Stimulated activated naive CD8-positive, alpha-beta T cell treated with anti-CD3 and anti-CD28 coated beads, Interleukin-15, amount 100 ng/mL, for 72 hours (primary cell): ENCODE results near the gene THEM4.
"Not testable (repeated sequence)": the region's sequence is repeated elsewhere in the genome, so short reads cannot be mapped to it uniquely, and the experiment has no call there.

Source experiments
- ATAC-seq: fragments of 150-1000 bp; cut with Tn5 transposase; 2 replicates; pipeline ENCODE4 v1.10.0; 2021; ENCODE audit warnings: mild to moderate bottlenecking, moderate library complexity
- DNase-seq, 2 donors: peaks; one replicate each; pipeline ENCODE4 v3.0.0; 2021 to 2022
- H3K27ac Mint-ChIP-seq, 2 donors: one replicate each; pipeline ENCODE4 v1.8.0; 2022; ENCODE audit warnings: mild to moderate bottlenecking in 2 of 2, mixed read lengths in 2 of 2, moderate library complexity in 2 of 2
- H3K27me3 Mint-ChIP-seq: one replicate; pipeline ENCODE4 v1.8.0; 2022; ENCODE audit warnings: mixed read lengths
- H3K4me1 Mint-ChIP-seq: one replicate; pipeline ENCODE4 v1.8.0; 2022; ENCODE audit warnings: mild to moderate bottlenecking, mixed read lengths
- H3K4me3 Mint-ChIP-seq, 2 donors: one replicate each; pipeline ENCODE4 v1.8.0; 2022; ENCODE audit warnings: mild to moderate bottlenecking in 2 of 2, mixed read lengths in 2 of 2, moderate library complexity in 1 of 2
- H3K9me3 Mint-ChIP-seq, 2 donors: one replicate each; pipeline ENCODE4 v1.8.0; 2022; ENCODE audit warnings: mixed read lengths in 2 of 2

Gene THEM4

DNA sequence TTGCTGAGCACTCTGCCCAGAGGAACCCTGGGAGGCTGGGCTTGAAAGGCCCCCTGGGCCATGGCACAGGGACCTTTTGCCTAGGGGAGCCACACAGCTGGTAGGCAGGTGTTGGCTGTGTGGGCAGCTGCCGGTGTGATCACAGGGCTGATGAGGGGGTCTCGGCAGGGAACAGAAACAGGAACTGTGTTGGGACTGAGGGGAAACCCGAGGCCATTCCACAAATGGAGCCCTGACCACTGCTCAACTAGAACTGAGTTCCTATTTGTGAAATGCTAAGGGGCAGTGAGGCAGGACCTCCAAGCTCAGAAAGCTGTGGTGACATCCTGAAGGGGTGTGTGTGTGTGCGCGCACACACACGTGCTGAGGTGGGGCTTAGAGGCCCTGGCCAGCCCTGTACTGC, 49.4 kb downstream of the THEM4 start:
- H3K4me3 Mint-ChIP-seq = no peak overlapping the region
- peaks cover 5% of the 10 kb centered on the region for H3K4me1 Mint-ChIP-seq
- H3K27ac Mint-ChIP-seq = no peak overlapping the region
- ATAC-seq (no peak), DNase-seq (no peak)
- H3K27me3 Mint-ChIP-seq = peaks cover 1% of the 10 kb centered on the region
- H3K9me3 Mint-ChIP-seq = no peaks in the 10 kb centered on the region

DNA sequence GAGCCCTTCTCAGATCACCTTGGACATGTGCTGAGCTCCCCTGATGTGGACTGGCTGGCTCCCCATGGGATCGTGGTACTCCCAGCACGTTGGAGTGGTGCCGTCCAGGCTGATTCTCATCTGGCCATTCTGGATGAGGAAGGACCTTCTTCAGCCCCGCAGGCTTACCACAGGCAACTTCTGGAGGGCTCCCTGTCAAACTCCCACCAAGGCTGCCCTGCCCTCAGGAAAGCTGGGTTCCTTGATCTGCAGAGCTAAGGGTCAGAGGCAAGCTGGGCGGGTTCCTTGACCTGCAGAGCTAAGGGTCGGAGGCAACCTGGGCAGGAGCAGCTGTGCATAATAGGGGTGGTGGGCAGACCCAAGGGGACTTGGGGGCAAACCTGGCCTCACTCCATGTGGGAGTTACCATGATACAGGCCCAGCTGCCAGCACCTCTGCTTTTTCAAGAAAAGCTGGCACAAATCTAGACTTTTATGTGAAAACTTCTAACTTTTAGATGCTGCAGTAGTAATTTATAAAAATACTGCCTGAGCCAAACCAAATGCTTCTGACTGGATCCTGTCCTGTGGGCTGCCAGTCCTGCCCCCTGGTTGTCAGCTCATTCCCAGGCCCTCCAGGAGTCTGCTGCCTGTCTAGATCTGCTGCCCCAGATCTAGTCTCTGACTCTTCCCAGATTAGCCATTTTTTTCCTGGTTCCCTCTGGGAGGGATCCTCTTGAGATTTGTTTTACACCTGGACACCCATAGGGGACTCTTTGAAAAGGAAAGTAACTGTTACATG, 50.2 kb downstream of the THEM4 start:
- DNase-seq = no peak
- H3K27me3 Mint-ChIP-seq = no peaks in the 10 kb centered on the region
- no peak for ATAC-seq
- H3K4me3 Mint-ChIP-seq = no peak overlapping the region
- H3K27ac Mint-ChIP-seq = peak overlapping the region in 1 of 2 donors; percentile 71
- H3K4me1 Mint-ChIP-seq = peaks cover 5% of the 10 kb centered on the region
- H3K9me3 Mint-ChIP-seq = no peaks in the 10 kb centered on the region

DNA sequence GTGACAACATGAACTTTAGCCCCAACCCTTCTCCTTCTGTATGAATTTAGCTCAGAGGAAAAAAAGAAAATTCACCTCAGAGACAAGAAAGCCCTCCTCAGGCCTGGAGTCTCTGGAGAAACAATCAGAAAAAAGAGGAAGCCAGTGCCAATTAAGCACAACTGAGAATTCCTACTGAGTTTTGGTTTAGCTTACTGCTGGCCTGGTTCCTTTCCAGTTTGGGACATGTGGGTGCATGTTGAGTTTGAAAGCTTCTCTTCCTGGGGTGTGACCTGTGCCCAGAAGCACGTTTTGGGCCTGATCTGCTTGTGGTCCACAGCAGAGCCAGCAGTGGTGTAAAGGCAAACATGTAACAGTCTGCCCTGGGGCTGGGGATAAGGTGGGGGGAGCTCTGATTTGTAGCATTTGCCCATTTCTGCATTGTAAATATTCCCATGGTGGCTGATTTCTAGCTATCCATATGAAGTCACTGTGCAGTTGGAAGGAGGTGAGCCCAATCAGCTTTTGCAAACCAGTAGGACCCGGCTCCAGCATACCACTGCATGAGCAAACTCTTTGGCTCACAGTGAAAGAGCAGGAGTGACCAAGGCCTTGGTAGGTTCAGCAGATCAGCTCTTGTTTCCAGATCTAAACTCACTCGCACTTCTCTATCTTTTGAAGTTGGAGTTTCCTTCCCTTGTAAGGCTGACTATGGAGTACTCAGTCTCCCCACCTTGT, 51.1 kb downstream of the THEM4 start:
- DNase-seq = no peak
- H3K4me1 Mint-ChIP-seq = peaks cover 5% of the 10 kb centered on the region

DNA sequence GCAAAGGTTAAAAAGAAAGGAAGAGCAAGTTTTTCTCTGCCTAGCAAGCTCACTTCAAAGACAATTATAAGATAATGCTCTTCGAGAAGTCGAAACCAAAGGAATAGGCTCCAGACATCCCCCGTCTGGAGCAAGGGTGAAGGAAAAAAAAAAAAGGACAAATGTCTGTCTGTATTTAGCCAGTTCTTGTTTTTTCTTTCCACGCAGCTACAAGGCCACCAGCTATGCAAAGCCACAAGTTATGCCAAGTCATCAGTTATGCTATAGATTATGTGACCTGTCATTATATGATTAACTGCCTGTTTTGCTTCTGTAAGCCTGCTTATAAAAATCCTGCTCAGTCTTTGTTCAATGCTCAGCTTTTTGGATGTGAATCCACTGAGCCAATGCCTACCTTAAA, 53.4 kb downstream of the THEM4 start:
- peaks cover 6% of the 10 kb centered on the region for H3K27me3 Mint-ChIP-seq
- H3K27ac Mint-ChIP-seq = no peak overlapping the region
- ATAC-seq = no peak
- no peak overlapping the region for H3K4me3 Mint-ChIP-seq
- no peak for DNase-seq
- no peaks in the 10 kb centered on the region for H3K9me3 Mint-ChIP-seq
- H3K4me1 Mint-ChIP-seq = peaks cover 5% of the 10 kb centered on the region

More for the DNA sequence above, 51.1 kb downstream of the THEM4 start:
- no peak overlapping the region for H3K27ac Mint-ChIP-seq
- no peak overlapping the region for H3K4me3 Mint-ChIP-seq
- no peaks in the 10 kb centered on the region for H3K27me3 Mint-ChIP-seq
- H3K9me3 Mint-ChIP-seq = no peaks in the 10 kb centered on the region
- no peak for ATAC-seq

DNA sequence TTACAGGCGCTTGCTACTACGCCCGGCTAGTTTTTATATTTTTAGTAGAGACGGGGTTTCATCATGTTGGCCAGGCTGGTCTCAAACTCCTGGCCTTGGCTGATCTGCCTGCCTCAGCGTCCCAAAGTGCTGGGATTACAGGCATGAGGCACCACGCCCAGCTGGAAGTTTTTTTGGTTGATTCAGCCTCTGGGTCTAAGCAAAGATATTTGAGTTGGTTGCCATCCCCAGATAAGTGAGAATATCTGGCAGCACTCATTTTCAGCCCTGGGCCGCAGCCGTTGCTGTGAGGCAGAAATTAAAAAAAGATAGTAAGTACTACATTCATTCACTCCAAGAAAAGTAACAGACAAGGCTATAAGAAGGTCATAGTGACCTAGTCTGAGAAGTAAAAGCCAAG, 53.8 kb downstream of the THEM4 start:
- H3K4me3 Mint-ChIP-seq, DNase-seq, H3K4me1 Mint-ChIP-seq, H3K27me3 Mint-ChIP-seq, ATAC-seq, H3K9me3 Mint-ChIP-seq, H3K27ac Mint-ChIP-seq: not testable (repeated sequence)

DNA sequence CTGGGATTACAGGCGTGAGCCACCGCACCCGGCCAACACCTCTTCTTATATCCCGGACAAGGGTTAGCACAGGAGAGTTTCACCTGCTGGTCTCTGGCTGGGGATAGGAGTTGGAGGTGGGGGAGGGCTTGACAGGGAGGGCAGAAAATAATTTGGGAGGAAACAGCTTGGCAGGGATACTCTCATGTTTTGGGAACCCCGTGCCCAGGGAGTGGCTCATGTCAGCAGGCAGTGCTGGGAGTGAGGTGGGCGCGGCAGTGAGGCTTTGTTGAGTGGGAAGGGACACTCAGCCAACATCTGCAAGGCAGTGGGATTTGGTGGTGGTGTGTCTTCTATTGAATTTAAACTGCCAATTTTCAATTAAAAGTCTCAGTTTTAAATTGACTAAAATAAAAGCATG, 54.7 kb downstream of the THEM4 start:
- peaks cover 6% of the 10 kb centered on the region for H3K27me3 Mint-ChIP-seq
- ATAC-seq (no peak), DNase-seq (no peak)
- peaks cover 3% of the 10 kb centered on the region for H3K4me1 Mint-ChIP-seq
- no peak overlapping the region for H3K4me3 Mint-ChIP-seq
- H3K9me3 Mint-ChIP-seq = no peaks in the 10 kb centered on the region
- no peak overlapping the region for H3K27ac Mint-ChIP-seq

DNA sequence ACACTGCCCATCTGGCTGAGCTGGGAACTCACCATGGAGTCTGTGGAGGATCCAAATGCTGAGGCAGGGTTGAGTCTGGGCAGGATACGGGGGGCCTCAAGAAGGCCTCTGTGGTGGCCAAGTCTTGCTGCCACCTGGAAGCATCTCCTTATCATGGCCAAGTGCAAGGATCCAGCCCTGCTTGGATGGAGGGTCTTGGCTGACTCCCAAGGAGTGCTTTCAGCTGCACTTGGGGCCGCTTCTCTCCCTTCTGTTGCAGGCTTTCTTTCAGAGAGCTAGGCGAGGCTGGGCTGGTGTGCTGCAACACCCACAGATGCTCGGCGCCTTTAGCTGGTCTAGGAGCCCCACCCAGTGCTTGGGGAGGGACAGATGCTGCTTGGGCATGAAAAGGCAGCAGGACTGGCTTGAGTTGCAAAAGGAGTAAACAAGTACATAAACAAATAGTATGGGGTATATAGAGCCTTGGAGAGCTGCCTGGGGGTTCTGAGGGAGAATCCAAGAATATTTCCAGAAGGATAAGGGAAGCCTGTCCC, 55.8 kb downstream of the THEM4 start, which contains the start of gene THEM5:
Gene THEM5, minus strand, starts transcription at position 302 of the 533 bp plus-strand sequence. Its CDS starts 147 bp downstream, at position 155.
- Mint-ChIP-seq H3K4me1 (no peaks in the 10 kb centered on the region), H3K27me3 (peaks cover 6% of the 10 kb centered on the region), H3K4me3 (no peak within 1 kb of the TSS), H3K9me3 (no peaks in the 10 kb centered on the region), H3K27ac (no peak within 1 kb of the TSS)
- DNase-seq = no peak
- ATAC-seq = no peak

DNA sequence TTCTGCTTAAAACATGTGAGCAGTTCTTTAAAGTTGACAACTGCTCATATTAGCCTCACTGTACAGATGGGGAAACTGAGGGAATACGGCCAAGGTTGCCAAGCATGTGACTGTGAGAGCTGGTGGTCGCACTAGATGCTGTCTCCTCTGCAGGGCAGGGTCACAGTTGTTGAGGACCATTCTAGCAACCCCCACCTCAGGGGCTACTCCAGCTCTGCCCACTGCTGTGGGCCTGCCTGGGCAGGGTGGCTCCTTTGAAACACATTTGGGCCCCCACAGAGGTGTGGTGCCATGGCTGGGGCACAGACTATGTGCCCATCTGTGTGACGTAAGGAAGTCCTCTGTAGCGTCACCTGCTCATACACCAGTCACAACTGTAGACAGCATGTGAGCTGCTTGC, 56.6 kb downstream of the THEM4 start:
- peaks cover 6% of the 10 kb centered on the region for H3K4me1 Mint-ChIP-seq
- ATAC-seq = no peak

DNA sequence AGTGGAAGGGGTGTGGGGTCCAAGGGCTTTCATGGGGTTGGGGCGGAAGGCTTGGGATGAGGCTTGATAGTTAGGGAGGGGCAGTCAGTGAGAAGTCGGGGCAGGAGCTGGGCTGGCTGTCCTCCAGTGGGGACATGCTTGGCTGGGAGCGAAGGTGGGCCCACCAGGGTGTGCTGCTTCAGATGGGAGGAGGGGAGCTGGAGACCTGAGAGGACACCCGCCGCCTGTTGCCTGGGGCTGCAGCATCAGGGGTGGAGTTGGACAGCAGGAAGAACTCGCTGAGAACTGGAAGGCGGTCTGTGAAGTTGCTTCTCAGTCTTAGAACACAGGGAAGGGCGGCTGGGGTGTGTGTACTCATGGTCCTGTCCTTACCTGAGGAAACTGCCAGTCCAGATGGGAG, 57.4 kb downstream of the THEM4 start:
- peaks cover 6% of the 10 kb centered on the region for H3K27me3 Mint-ChIP-seq
- DNase-seq = no peak
- H3K4me1 Mint-ChIP-seq = peaks cover 8% of the 10 kb centered on the region
- peak overlapping the region in 1 of 2 donors; percentile 6 for H3K27ac Mint-ChIP-seq
- ATAC-seq = no peak
- no peak overlapping the region for H3K4me3 Mint-ChIP-seq
- H3K9me3 Mint-ChIP-seq = no peaks in the 10 kb centered on the region

More for the DNA sequence above, 56.6 kb downstream of the THEM4 start:
- Mint-ChIP-seq H3K4me3 (no peak overlapping the region), H3K9me3 (no peaks in the 10 kb centered on the region), H3K27ac (no peak overlapping the region), H3K27me3 (peaks cover 6% of the 10 kb centered on the region)
- no peak for DNase-seq

DNA sequence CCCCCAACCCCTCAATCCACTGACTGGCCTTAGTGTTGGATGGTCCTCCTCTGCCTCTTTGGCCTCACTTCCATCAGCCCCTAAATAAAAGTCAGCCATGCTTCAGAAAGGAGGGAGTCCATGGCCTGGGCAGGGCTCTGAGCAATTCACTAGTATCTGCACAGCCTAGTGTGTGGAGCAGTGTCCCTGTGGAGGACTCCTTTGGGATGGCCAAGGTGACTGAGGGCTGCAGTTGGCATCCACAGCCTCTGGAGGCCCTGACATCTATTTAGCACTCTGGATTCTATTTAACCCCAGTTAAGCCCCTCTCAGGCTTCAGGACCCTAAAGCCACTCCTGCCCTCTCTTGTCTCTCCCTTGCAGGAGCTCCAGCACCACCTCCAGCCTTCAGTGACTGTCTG, 59.4 kb downstream of the THEM4 start:
- no peak overlapping the region for H3K4me3 Mint-ChIP-seq
- DNase-seq = no peak
- peaks cover 17% of the 10 kb centered on the region for H3K4me1 Mint-ChIP-seq
- H3K27ac Mint-ChIP-seq = no peak overlapping the region
- no peak for ATAC-seq
- H3K9me3 Mint-ChIP-seq = no peaks in the 10 kb centered on the region
- peaks cover 6% of the 10 kb centered on the region for H3K27me3 Mint-ChIP-seq

DNA sequence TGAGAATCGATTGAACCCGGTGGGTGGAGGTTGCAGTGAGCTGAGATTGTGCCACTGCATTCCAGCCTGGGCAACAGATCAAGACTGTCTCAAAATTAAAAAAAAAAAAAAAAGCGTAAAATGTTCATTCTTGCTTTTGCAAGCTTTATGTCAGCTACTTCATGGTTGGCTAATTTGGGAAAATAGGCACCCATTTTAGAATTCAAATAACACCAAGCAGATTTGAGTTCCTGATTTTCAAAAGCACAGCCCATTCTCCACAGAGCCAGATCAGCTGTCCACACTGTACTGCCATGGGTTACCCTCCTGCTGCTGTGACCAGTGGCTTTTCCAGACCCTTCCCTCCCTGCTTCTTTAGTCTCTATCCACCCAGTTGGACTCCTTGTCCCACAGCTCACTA, 60.2 kb downstream of the THEM4 start:
- H3K4me3 Mint-ChIP-seq = no peak overlapping the region
- peaks cover 17% of the 10 kb centered on the region for H3K4me1 Mint-ChIP-seq
- ATAC-seq (no peak), DNase-seq (no peak)
- H3K9me3 Mint-ChIP-seq = no peaks in the 10 kb centered on the region
- H3K27me3 Mint-ChIP-seq = peaks cover 6% of the 10 kb centered on the region
- peak overlapping the region in 1 of 2 donors; percentile 47 for H3K27ac Mint-ChIP-seq

DNA sequence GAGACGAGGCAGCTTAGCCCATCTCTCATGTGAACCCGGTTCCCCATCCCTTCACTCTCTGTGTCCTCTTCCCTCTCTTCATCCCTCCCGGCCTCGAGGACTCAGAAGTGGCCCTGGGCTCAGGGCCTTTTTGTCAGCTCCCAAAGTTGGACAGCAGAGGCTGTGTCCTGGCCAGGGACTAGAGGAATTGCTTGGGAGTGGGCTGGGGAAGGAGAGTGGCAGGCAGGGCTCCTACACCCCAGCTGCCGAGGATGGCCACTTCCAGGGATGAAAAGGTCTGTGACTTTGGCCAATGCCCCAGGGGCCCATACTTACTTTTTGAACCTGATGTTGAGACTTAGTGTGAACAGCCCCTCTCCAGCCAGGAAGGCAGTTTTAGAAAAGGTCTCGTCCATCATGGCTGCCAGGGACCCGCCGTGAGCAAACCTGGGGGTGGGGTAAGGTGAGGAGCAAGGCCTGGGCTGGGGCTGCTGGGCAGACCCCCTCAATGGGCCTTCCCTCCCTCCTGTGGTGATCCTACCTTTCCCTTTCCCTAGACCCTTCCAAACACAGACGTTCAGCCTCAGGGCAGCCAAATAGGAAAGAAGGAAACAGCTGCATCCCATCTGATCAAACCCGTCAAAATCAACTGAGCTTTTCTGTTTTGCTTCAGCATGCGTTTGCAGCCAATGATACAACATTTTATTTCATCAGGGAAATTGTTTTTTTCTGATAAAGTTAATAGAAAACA, 61.3 kb downstream of the THEM4 start:
- Mint-ChIP-seq H3K27ac (no peak overlapping the region), H3K27me3 (peaks cover 6% of the 10 kb centered on the region), H3K4me3 (no peak overlapping the region), H3K9me3 (no peaks in the 10 kb centered on the region), H3K4me1 (peaks cover 17% of the 10 kb centered on the region)
- DNase-seq (no peak), ATAC-seq (no peak)

DNA sequence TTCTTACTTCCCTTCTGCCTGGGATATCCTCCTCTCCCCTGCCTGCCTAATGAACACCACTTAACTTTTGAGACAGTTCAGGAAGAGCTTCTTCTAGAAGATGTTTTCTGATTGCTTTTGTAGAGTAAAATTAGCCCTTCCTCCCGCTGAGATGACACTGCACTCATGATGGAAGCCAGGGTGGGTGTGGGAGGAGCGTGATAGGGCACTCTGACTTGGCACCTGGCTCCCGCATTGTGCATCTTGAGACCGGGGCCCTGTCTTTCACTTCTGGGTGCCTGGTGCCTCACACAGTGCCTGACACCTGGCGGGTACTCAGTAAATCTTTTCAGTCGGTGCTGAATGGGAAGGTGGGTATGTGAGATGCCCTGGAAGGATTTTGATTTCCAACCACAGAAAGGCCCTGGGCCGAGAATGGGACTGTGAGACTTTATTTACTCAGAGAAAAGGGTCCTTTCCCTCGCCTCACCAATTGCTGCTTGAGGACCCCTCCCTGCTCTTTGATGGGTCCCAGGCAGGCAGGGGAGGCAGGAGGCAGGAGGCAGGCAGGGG, 62.5 kb downstream of the THEM4 start:
- Mint-ChIP-seq H3K27me3 (peaks cover 3% of the 10 kb centered on the region), H3K9me3 (no peaks in the 10 kb centered on the region), H3K27ac (peak overlapping the region in 1 of 2 donors; percentile 40), H3K4me1 (peaks cover 17% of the 10 kb centered on the region), H3K4me3 (no peak overlapping the region)
- DNase-seq (no peak), ATAC-seq (no peak)

DNA sequence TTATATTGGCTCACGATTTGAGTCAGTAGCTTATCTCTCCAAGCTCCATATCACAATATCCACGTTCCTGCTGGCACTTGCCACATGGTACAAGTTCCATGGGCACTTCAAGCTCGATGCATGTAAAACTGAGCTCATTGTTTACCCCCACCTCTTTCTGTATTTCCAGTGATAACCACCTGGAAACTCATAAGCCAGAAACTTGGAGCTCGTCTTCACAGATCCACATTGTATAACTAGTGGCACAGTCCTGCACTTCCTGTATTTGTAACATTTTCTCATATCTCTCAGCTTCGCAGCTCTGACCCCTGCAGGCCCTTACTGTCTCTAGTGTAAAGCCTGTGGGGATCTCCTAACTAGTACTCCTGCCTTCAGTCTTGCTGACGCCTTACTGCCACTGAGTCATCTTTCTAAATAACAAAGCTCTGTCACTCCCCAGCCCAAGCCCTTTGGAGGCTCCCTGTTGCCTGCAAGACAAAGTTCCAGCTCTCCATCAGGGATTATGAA, 63.2 kb downstream of the THEM4 start:
- peaks cover 18% of the 10 kb centered on the region for H3K4me1 Mint-ChIP-seq
- no peaks in the 10 kb centered on the region for H3K27me3 Mint-ChIP-seq
- ATAC-seq = peak; percentile 47
- H3K9me3 Mint-ChIP-seq = no peaks in the 10 kb centered on the region
- H3K27ac Mint-ChIP-seq = no peak overlapping the region
- no peak for DNase-seq
- H3K4me3 Mint-ChIP-seq = no peak overlapping the region

DNA sequence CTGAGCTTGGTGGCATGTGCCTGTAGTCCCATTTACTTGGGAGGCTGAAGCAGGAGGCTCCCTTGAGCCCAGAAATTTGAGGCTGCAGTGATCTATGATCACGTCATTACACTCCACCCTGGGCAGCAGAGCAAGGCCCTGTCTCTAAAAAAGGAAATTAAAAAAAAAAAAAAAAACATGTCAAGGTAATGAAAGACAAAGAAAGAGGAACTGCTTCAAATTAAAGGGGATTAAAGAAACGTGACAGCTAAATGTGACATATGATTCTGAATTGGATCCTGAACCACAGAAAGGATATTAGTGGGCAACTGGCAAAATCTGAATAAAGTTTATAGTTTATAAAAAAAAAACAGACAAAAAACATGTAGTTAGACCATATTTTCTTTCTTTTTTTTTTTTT, 65.9 kb downstream of the THEM4 start:
- Mint-ChIP-seq H3K27me3 (no peaks in the 10 kb centered on the region), H3K27ac (no peak overlapping the region), H3K9me3 (no peaks in the 10 kb centered on the region), H3K4me1 (peaks cover 42% of the 10 kb centered on the region), H3K4me3 (no peak overlapping the region)
- DNase-seq (no peak), ATAC-seq (no peak)
